Neural progenitor cell (in vitro differentiated cells): Measurements from ENCODE around the gene RNPEP. TPM values are rescaled to one million over a fixed set of nuclear protein-coding genes. Genes with fewer than 3 reads are reported as not detected.
A peak's percentile ranks its signal among the peaks of the same experiment; 100 is the strongest.

ENCODE experiments used
- DNase-seq: peaks from one replicate; pipeline ENCODE4 v3.0.0-alpha.2; 2016; ENCODE audit warnings: low spot score
- H2AFZ ChIP-seq: fragments of 200-600 bp; sonication (generic); replicated peaks from 2 replicates; pipeline ENCODE4 v1.6.1; 2016; ENCODE audit warnings: antibody characterized with exemption
- H3F3A ChIP-seq: fragments of 200-600 bp; sonication (generic); 2 replicates; pipeline ENCODE4 v1.6.1; 2016; ENCODE audit warnings: antibody characterized with exemption, low read depth
- H3K27ac ChIP-seq: fragments of 200-600 bp; sonication (generic); 2 replicates; pipeline ENCODE4 v1.5.1; 2016; ENCODE audit warnings: mild to moderate bottlenecking
- H3K27me3 ChIP-seq: fragments of 200-600 bp; sonication (generic); 2 replicates; pipeline ENCODE4 v1.6.1; 2016; ENCODE audit warnings: mild to moderate bottlenecking, moderate library complexity
- H3K36me3 ChIP-seq: fragments of 200-600 bp; sonication (generic); 2 replicates; pipeline ENCODE4 v1.5.1; 2016
- H3K4me1 ChIP-seq: fragments of 200-600 bp; sonication (generic); 2 replicates; pipeline ENCODE4 v1.6.1; 2016; ENCODE audit warnings: mixed run types
- H3K4me2 ChIP-seq: fragments of 200-600 bp; sonication (generic); 2 replicates; pipeline ENCODE4 v1.6.1; 2016
- H3K4me3 ChIP-seq: fragments of 200-600 bp; sonication (generic); 2 replicates; pipeline ENCODE4 v1.5.1; 2016
- H3K79me2 ChIP-seq: fragments of 200-600 bp; sonication (generic); 2 replicates; pipeline ENCODE4 v1.6.1; 2016; ENCODE audit warnings: low read depth
- H3K9ac ChIP-seq: fragments of 200-600 bp; sonication (generic); 2 replicates; pipeline ENCODE4 v1.6.1; 2016
- H3K9me3 ChIP-seq: fragments of 200-600 bp; sonication (generic); 2 replicates; pipeline ENCODE4 v1.5.1; 2016; ENCODE audit warnings: low read depth
- H4K20me1 ChIP-seq: fragments of 200-600 bp; sonication (generic); 2 replicates; pipeline ENCODE4 v1.6.1; 2016; ENCODE audit warnings: low read depth
- H3K27ac Mint-ChIP-seq: 3 replicates; pipeline ENCODE4 v1.8.0; 2021; ENCODE audit warnings: mixed read lengths
- H3K27me3 Mint-ChIP-seq: 2 replicates; pipeline ENCODE4 v1.8.0; 2022; ENCODE audit warnings: low read depth, mild to moderate bottlenecking, inconsistent platforms, moderate library complexity, mixed read lengths; ENCODE audit not compliant: insufficient read depth
- H3K36me3 Mint-ChIP-seq: 3 replicates; pipeline ENCODE4 v1.8.0; 2021; ENCODE audit warnings: mixed read lengths
- H3K4me1 Mint-ChIP-seq: 3 replicates; pipeline ENCODE4 v1.8.0; 2021; ENCODE audit warnings: mixed read lengths
- H3K4me3 Mint-ChIP-seq: 3 replicates; pipeline ENCODE4 v1.8.0; 2021; ENCODE audit warnings: mild to moderate bottlenecking, moderate library complexity, mixed read lengths
- H3K9me3 Mint-ChIP-seq: 3 replicates; pipeline ENCODE4 v1.8.0; 2020; ENCODE audit warnings: mixed read lengths
- EZH2 ChIP-seq: fragments of 200-600 bp; sonication (generic); IDR thresholded peaks from 2 replicates; pipeline ENCODE4 v1.6.1; 2017; ENCODE audit warnings: antibody characterized with exemption, mild to moderate bottlenecking, moderate library complexity
- EZH2phosphoT487 ChIP-seq: fragments of 200-600 bp; sonication (generic); IDR thresholded peaks from 2 replicates; pipeline ENCODE4 v1.6.1; 2017; ENCODE audit warnings: antibody characterized with exemption
- total RNA-seq: library from RNA; depleted of rRNA; stranded (reverse); fragments of >200 nt; gene quantifications from 2 replicates; pipeline ENCODE4 v1.2.3, GENCODE V29; 2015; ENCODE audit warnings: low replicate concordance
- TF ChIP-seq, protein P1 (sequence below): fragments of 200-600 bp; sonication (generic); IDR thresholded peaks from 2 replicates; pipeline ENCODE4 v1.5.1; 2017; ENCODE audit warnings: antibody characterized with exemption, mild to moderate bottlenecking

RNPEP gene
- total RNA-seq, 1 donor from 2014 or later, result 48.7 TPM

DNA sequence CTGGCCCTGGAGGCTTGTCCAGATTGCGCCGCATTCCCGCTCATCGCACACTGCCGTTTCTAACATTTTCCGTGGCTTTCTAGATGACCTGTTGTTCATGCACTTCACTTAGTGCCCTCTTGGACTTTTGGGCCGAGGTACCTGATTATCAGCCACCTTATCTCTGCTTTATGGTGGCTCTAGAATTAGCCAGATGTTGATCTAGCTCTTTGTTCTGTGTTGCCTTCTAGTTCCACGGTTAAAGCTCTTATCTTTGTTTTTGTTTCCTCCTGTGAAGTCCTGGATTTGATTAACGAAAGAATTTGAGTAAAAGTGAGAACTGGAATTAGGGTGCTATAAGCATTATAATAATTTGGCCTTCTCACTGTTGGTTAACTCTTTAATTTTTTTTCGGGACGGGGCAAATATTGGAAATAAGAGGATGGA, 945 bp downstream of the RNPEP start:
- peak overlapping the region; percentile 91 for H3K4me2 ChIP-seq
- H3K9me3 ChIP-seq, result no peaks in the 10 kb centered on the region
- no peaks in the 10 kb centered on the region for H3K9me3 Mint-ChIP-seq
- peak overlapping the region; percentile 58 for H3K27ac Mint-ChIP-seq
- H3K4me3 Mint-ChIP-seq, result peak overlapping the region; percentile 98
- H3K9ac ChIP-seq, result peak overlapping the region; percentile 50
- H3K27me3 ChIP-seq, result peaks cover 15% of the 10 kb centered on the region
- peak overlapping the region; percentile 68 for H3K4me3 ChIP-seq
- peaks cover 7% of the 10 kb centered on the region for H3K27me3 Mint-ChIP-seq
- H3K36me3 ChIP-seq, result no peaks in the 10 kb centered on the region
- H3K4me1 Mint-ChIP-seq, result peaks cover 22% of the 10 kb centered on the region
- no peak for DNase-seq
- no peak overlapping the region for H3K27ac ChIP-seq
- H3F3A ChIP-seq, result peaks cover 24% of the 10 kb centered on the region
- H3K79me2 ChIP-seq, result peaks cover 51% of the 10 kb centered on the region
- H3K36me3 Mint-ChIP-seq, result peaks cover 2% of the 10 kb centered on the region
- no peak for TF ChIP-seq EZH2phosphoT487
- TF ChIP-seq EZH2, result no peak
- TF ChIP-seq, protein P1, sequence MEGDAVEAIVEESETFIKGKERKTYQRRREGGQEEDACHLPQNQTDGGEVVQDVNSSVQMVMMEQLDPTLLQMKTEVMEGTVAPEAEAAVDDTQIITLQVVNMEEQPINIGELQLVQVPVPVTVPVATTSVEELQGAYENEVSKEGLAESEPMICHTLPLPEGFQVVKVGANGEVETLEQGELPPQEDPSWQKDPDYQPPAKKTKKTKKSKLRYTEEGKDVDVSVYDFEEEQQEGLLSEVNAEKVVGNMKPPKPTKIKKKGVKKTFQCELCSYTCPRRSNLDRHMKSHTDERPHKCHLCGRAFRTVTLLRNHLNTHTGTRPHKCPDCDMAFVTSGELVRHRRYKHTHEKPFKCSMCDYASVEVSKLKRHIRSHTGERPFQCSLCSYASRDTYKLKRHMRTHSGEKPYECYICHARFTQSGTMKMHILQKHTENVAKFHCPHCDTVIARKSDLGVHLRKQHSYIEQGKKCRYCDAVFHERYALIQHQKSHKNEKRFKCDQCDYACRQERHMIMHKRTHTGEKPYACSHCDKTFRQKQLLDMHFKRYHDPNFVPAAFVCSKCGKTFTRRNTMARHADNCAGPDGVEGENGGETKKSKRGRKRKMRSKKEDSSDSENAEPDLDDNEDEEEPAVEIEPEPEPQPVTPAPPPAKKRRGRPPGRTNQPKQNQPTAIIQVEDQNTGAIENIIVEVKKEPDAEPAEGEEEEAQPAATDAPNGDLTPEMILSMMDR, result no peak
- peaks cover 19% of the 10 kb centered on the region for H4K20me1 ChIP-seq
- peaks cover 6% of the 10 kb centered on the region for H3K4me1 ChIP-seq
- H2AFZ ChIP-seq, result peak overlapping the region; percentile 55

DNA sequence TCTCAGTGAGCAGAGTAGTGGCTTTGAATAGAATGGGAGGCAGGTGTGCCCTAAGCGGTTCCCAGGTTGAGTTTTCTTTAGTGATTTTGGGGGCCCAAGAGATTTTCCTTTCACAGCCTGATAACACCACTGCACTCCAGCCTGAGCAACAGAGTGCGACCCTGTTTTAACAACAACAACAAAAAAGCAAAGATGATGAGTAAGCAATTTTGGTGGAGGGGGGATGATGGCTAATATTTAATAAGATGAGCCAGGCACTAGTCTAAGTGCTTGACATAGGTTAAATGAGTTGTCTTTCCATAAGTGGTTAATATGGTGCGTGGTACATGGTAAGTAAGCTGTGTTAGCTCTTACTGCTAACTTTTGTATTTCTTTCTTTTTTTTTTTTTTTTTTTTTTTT, 2.0 kb downstream of the RNPEP start:
- Histone ChIP-seq H3K36me3 (no peaks in the 10 kb centered on the region), H2AFZ (no peak overlapping the region), H3K9me3 (no peaks in the 10 kb centered on the region), H4K20me1 (peaks cover 21% of the 10 kb centered on the region), H3K27me3 (peaks cover 15% of the 10 kb centered on the region), H3K79me2 (peaks cover 51% of the 10 kb centered on the region), H3K27ac (no peak overlapping the region), H3K4me1 (peaks cover 6% of the 10 kb centered on the region), H3K4me2 (peak overlapping the region; percentile 91), H3K4me3 (no peak overlapping the region), H3K9ac (no peak overlapping the region), H3F3A (peaks cover 24% of the 10 kb centered on the region)
- H3K4me3 Mint-ChIP-seq, result peak overlapping the region; percentile 98
- H3K9me3 Mint-ChIP-seq, result no peaks in the 10 kb centered on the region
- TF ChIP-seq, protein P1, result no peak
- TF ChIP-seq EZH2, result no peak
- TF ChIP-seq EZH2phosphoT487, result no peak
- peaks cover 22% of the 10 kb centered on the region for H3K4me1 Mint-ChIP-seq
- DNase-seq, result no peak
- no peak overlapping the region for H3K27ac Mint-ChIP-seq
- peaks cover 6% of the 10 kb centered on the region for H3K36me3 Mint-ChIP-seq
- peaks cover 7% of the 10 kb centered on the region for H3K27me3 Mint-ChIP-seq

DNA sequence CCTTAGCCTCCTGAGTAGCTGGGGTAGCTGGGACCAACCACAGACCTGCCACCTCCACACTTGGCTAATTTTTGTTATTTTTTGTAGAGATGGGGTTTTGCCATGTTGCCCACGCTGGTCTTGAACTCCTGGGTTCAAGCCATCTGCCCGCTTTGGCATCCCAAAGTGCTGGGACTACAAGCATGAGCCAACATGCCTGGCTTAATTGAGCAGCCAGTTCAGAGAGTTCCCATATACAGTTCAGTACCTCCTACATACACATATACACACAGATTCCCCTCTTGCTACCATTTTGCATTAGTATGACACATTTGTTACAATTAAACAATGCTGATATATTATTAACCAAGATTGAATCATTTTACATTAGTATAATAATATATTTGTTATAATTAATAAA, 2.9 kb downstream of the RNPEP start:
- no peak overlapping the region for H3K4me3 ChIP-seq
- peaks cover 6% of the 10 kb centered on the region for H3K4me1 ChIP-seq
- H3F3A ChIP-seq, result peaks cover 24% of the 10 kb centered on the region
- peaks cover 3% of the 10 kb centered on the region for H3K36me3 ChIP-seq
- peak overlapping the region; percentile 60 for H3K4me3 Mint-ChIP-seq
- no peaks in the 10 kb centered on the region for H3K9me3 ChIP-seq
- no peaks in the 10 kb centered on the region for H3K9me3 Mint-ChIP-seq
- peaks cover 51% of the 10 kb centered on the region for H3K79me2 ChIP-seq
- TF ChIP-seq EZH2phosphoT487, result no peak
- TF ChIP-seq, protein P1, result no peak
- TF ChIP-seq EZH2, result no peak
- H3K4me2 ChIP-seq, result no peak overlapping the region
- H3K27me3 Mint-ChIP-seq, result peaks cover 7% of the 10 kb centered on the region
- no peak overlapping the region for H3K27ac ChIP-seq
- peaks cover 10% of the 10 kb centered on the region for H3K36me3 Mint-ChIP-seq
- H4K20me1 ChIP-seq, result peaks cover 23% of the 10 kb centered on the region
- peaks cover 15% of the 10 kb centered on the region for H3K27me3 ChIP-seq
- no peak overlapping the region for H3K9ac ChIP-seq
- peaks cover 22% of the 10 kb centered on the region for H3K4me1 Mint-ChIP-seq
- DNase-seq, result no peak
- no peak overlapping the region for H3K27ac Mint-ChIP-seq
- H2AFZ ChIP-seq, result no peak overlapping the region
